K562 (cell line): Measurements from ENCODE around the gene ZNF821. TPM values are rescaled to one million over a fixed set of nuclear protein-coding genes. Genes with fewer than 3 reads are reported as not detected.
A peak's percentile ranks its signal among the peaks of the same experiment; 100 is the strongest.

ENCODE experiments used
- FOSL1 ChIP-seq: fragments of 200-800 bp; sonication (Bioruptor generic); conservative IDR thresholded peaks from 2 replicates; pipeline ENCODE4 v1.6.1; 2016; ENCODE audit warnings: missing genetic modification characterization, missing compliant biosample characterization
- GTF2E2 ChIP-seq: fragments of 200-800 bp; sonication (Bioruptor generic); IDR thresholded peaks from 2 replicates; pipeline ENCODE4 v1.6.1; 2016; ENCODE audit warnings: missing genetic modification characterization, missing compliant biosample characterization
- HDAC1 ChIP-seq, 2 experiments: fragments of 450-650 bp; IDR thresholded peaks; 2 replicates each; pipeline ENCODE4 v1.6.1; 2016 to 2017; ENCODE audit warnings: inconsistent platforms in 1 of 2, mild to moderate bottlenecking in 1 of 2, moderate library complexity in 1 of 2
- HMGXB4 ChIP-seq: sonication (generic); formaldehyde crosslinking; IDR thresholded peaks from 2 replicates; pipeline ENCODE4 v1.8.1; 2023; ENCODE audit warnings: mild to moderate bottlenecking, missing genetic modification reagents
- HNRNPLL ChIP-seq: fragments of 200-400 bp; formaldehyde crosslinking; IDR thresholded peaks from 2 replicates; pipeline ENCODE4 v1.6.1; 2017; ENCODE audit warnings: low read length, low read depth, mild to moderate bottlenecking; ENCODE audit not compliant: poor library complexity, severe bottlenecking
- ID3 ChIP-seq, 2 experiments: fragments of 250-450 bp in 1 of 2; fragments of 450-650 bp in 1 of 2; sonication (Bioruptor Pico) in 1 of 2; IDR thresholded peaks; 2 replicates each; pipeline versions ENCODE4 v1.6.1 to v1.8.0; 2016 to 2021; ENCODE audit warnings: mild to moderate bottlenecking in 2 of 2, moderate library complexity in 2 of 2, missing compliant biosample characterization in 1 of 2, missing genetic modification characterization in 1 of 2
- KAT2B ChIP-seq: IDR thresholded peaks from one replicate; pipeline ENCODE4 v1.6.1; 2012; ENCODE audit warnings: low read depth, mild to moderate bottlenecking, control low read depth, inconsistent platforms, low read length, moderate library complexity
- KLF6 ChIP-seq: fragments of 250-450 bp; sonication (Bioruptor Pico); IDR thresholded peaks from 2 replicates; pipeline ENCODE4 v1.4.0; 2020; ENCODE audit warnings: mild to moderate bottlenecking, moderate library complexity, borderline replicate concordance
- MYNN ChIP-seq, 2 experiments: sonication (generic); formaldehyde crosslinking in 1 of 2; IDR thresholded peaks; 2 replicates each; pipeline versions ENCODE4 v1.5.0 to v1.6.1; 2016 to 2020; ENCODE audit warnings: antibody characterized with exemption in 1 of 2, missing genetic modification reagents in 1 of 2
- PHB2 ChIP-seq: fragments of 450-650 bp; IDR thresholded peaks from 2 replicates; pipeline ENCODE4 v1.6.1; 2017; ENCODE audit warnings: low read depth
- PHF20 ChIP-seq: fragments of 450-650 bp; IDR thresholded peaks from 2 replicates; pipeline ENCODE4 v1.6.1; 2018; ENCODE audit not compliant: partially characterized antibody
- SUPT5H ChIP-seq: fragments of 450-650 bp; IDR thresholded peaks from 2 replicates; pipeline ENCODE4 v1.6.1; 2016
- TEAD2 ChIP-seq: fragments of 450-650 bp; IDR thresholded peaks from 2 replicates; pipeline ENCODE4 v1.6.1; 2016; ENCODE audit warnings: missing genetic modification characterization, control low read depth, missing compliant biosample characterization
- YBX1 ChIP-seq: fragments of 450-650 bp; IDR thresholded peaks from 2 replicates; pipeline ENCODE4 v1.7.1; 2016; ENCODE audit warnings: mild to moderate bottlenecking
- ZBTB11 ChIP-seq, 3 experiments: fragments of 200-800 bp in 1 of 3; fragments of 250-450 bp in 1 of 3; fragments of 450-650 bp in 1 of 3; sonication (Bioruptor Pico) in 1 of 3; sonication (Bioruptor generic) in 1 of 3; formaldehyde crosslinking in 1 of 3; IDR thresholded peaks; 2 replicates each; pipeline versions ENCODE4 v1.6.1 to v1.8.0; 2016 to 2022; ENCODE audit warnings: mild to moderate bottlenecking in 2 of 3, missing genetic modification characterization in 2 of 3, missing compliant biosample characterization in 1 of 3, moderate library complexity in 1 of 3
- polyA plus RNA-seq, 8 experiments: library from polyadenylated mRNA; depleted of rRNA in 4 of 8; stranded (reverse) in 5 of 8; unstranded in 3 of 8; fragments of >200 nt; fragmentation: Nextera tagmentation in 2 of 8; fragmentation: Illumina TruSeq in 1 of 8; extraction: Ambion mirVana in 2 of 8; extraction: Trizol in 1 of 8; gene quantifications; 2 replicates each; pipeline versions ENCODE4 v1.2.1 to v1.2.3, GENCODE V29; 2011 to 2014; ENCODE audit warnings: inconsistent platforms in 1 of 8, missing spikeins in 1 of 8
- total RNA-seq, 7 experiments: library from RNA; depleted of rRNA in 6 of 7; stranded (reverse); fragments of >200 nt in 6 of 7; fragmentation: Illumina TruSeq in 2 of 7; extraction: Trizol in 2 of 7; gene quantifications; 2 replicates each; pipeline versions ENCODE4 v1.2.1 to v1.2.3, GENCODE V29; 2011 to 2021; ENCODE audit warnings: low replicate concordance in 1 of 7

The ZNF821 gene
- total and polyA plus RNA-seq, 9 of the 15 experiments (the other 6 are each of a cell fraction or from before 2014, with no cell fraction given): 0.38 to 5.6 (median 3.6) TPM

- no peak for TF ChIP-seq KLF6 (CRISPR knock-in tag)
- TF ChIP-seq ID3 (CRISPR knock-in tag; IDR thresholded peaks at IDR 0.05): no peak
- peak; percentile 78; the same call in 1 of the 2 replicates for TF ChIP-seq ID3 (tag; IDR thresholded peaks at IDR 0.05)
- TF ChIP-seq PHF20: peak; percentile 66
- TF ChIP-seq SUPT5H: peak; percentile 92
- TF ChIP-seq GTF2E2 (tag): peak; percentile 83
- TF ChIP-seq ZBTB11 (CRISPR knock-in tag; IDR thresholded peaks at IDR 0.05): peak in 1 of 3 experiments; percentile 75; a peak in 1 of 6 replicates
- no peak for TF ChIP-seq TEAD2 (tag)
- peak in 1 of 2 experiments; percentile 88; a peak in 2 of 4 replicates for TF ChIP-seq HDAC1 (IDR thresholded peaks at IDR 0.05)
- TF ChIP-seq YBX1: no peak
- peak; percentile 73 for TF ChIP-seq HNRNPLL
- peak; percentile 41; the same call in 1 of the 2 replicates for TF ChIP-seq HMGXB4 (CRISPR knock-in tag)
- TF ChIP-seq PHB2: no peak
- peak; percentile 90 for TF ChIP-seq FOSL1 (tag)
- peak; percentile 70 for TF ChIP-seq MYNN (IDR thresholded peaks at IDR 0.05)
- no peak for TF ChIP-seq MYNN (CRISPR knock-in tag; IDR thresholded peaks at IDR 0.05)
- no peak for TF ChIP-seq KAT2B
Observed at GRCh38 chr16:71894921-71895678, 11.1 kb upstream of the ZNF821 start, which contains the start of gene IST1 (continued).
